Renal pelvis (tissue), 4 donors: Measurements from ENCODE around the gene DNASE1L3. TPM values are rescaled to one million over a fixed set of nuclear protein-coding genes. Genes with fewer than 3 reads are reported as not detected.
A peak's percentile ranks its signal among the peaks of the same experiment; 100 is the strongest.
"Not testable (repeated sequence)": the region's sequence is repeated elsewhere in the genome, so short reads cannot be mapped to it uniquely, and the experiment has no call there.

Experiments used
- DNase-seq: peaks from one replicate; pipeline ENCODE4 v3.0.0-alpha.2; 2013
- polyA plus RNA-seq, 3 donors: library from polyadenylated mRNA; unstranded; fragments of 120-200 nt; gene quantifications; one replicate each; pipeline ENCODE4 v1.2.1, GENCODE V29; 2013; ENCODE audit not compliant: insufficient read length in 3 of 3

Gene DNASE1L3
- polyA plus RNA-seq, 3 donors, result 2.7 to 10.4 (median 5.8) TPM

DNA sequence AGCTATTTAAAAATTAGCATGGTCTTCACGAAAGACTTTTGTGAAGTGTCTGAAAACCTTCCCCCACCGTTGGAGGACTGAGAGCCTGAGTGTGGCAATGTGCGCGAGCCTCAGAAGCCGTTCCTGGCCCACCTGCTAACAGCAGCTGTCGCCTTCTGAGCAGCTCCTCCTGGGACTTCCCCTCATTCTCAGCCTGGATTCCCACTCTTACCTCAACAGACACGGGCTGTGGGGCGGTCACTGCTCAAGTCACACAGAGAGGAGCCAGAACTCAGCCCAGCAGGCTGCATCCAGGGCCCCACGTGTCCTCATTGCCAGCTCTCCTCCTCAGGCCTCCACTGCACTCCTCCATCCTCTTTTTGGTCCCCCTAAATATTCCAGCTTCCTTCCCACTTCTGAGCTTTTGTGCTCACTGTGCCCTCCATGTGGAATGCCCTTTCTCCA is 7.8 kb downstream of the DNASE1L3 start:
- no peak for DNase-seq

DNA sequence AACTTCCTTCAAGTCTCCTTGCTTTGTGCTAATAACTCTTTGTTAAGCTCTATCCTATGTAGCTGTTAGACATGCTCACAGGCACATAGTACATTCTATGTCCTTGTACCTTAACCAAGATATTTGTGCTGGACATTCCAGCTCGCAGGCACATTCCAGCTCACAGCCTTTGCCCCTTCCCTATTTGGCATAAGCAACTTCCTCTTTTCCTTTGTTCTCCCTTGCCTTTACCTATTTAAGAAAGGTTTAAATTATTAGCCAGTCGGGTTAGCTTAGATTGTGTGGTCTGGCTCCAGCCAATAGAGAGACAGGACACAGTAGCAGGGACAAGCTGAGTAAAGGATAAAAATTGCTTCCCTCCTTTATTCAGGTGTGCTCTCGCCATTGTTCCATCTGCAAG is 9.3 kb downstream of the DNASE1L3 start:
- DNase-seq, result not testable (repeated sequence)

DNA sequence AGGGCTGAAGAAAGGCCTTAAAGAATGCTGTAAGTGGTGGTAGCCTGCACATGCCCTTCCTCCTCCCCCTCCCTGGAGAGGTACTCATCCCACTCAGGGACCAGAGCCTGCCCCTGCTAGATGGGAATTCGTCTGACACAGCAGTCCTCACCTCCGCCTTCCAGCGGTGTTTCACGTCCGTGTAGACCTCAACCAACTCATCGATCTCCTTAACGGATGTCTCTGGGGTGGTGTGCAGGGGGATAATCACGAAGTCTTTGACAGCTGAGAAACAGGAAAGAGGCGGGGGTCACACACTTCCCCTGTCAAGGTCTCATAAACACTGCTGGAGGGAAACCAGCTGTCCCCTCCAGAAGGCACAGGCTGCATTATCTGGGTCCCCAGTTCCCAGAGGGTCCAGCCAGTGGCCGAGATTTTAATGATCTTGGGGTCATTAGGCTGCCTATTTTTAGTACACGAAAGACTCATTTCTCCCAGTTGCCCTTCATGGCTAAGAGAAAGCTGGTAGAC is 9.9 kb downstream of the DNASE1L3 start:
- DNase-seq, result peak; percentile 50

DNA sequence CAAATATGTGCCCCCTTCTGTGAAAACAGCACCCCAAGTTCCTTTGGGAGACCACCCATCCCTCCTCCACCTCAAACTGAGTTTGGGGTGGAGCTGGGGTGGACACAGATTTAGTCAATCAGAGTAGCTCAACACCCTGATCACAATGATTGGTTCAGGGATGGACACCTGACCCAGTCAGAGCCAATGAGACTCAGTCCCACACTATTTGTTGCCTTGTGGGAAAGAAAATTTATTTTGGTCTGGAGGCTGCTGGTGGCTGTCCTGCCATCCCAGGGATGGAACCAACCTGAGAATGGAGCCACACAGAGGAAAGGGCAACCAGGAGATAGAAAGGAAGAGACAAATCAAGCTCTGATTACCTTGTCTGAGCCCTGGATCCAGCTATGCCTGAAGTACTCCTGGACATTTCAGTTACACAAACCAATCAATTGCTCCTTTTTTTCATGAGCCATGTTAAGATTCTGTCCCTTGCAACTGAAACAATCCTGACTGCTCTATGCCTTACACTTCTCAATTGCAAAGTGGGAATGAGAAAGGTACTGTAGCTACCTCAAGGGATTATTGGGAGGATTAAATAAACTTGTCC is 10.6 kb downstream of the DNASE1L3 start:
- no peak for DNase-seq

DNA sequence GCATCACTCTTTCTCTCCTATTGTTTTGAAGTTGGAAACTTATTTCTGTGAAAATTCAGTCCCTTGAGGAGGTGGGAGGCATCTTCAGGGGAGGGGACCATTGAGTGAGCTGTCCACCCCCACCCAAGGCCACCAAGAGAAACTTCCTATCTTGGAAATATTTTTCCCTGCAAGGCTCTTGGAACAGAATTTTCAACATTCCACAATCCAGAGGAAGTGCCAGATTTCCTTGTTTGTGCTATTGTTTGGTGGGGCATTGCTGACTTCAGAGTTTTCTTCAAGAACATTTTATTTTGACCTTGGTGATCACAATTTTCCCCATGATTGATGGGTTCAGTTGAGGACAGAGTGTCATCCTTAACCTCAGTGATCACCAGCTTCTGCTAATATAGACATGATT is 12.0 kb downstream of the DNASE1L3 start:
- no peak for DNase-seq

DNA sequence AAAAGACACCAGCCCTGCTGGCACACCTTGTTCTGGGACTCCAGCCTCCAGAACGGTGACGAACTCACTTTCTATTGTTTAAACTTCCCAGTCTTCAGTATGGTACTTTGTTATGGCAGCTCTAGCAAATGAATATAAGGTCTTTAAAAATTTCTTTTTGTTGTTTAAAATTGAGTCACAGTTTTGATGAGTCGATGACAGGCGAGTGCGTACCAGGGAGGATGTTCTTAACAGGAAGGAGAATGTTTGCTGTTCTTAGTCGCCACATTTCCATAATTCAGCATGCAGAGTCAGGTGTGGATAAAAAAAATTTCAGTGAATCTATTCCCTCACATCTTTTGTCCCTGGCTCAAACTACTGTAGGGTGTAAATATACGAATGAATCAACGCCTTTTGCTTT is 12.4 kb downstream of the DNASE1L3 start:
- no peak for DNase-seq

DNA sequence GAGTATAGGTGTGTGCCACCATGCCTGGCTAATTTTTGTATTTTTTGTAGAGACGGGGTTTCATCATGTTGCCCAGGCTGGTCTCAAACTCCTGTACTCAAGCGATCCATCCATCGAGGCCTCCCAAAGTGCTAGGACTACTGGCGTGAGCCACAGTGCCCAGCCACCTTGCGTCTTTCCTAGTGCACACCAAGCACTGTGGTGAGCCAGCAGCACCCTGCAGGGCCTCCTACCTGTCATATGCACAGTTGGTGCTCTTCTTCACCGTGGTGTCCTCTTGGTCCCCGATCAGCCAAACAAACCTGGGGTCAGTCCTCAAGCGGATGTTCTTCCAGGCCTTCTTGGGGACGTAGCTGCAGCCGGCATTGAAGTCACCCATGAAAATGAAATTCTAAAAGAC is 13.2 kb downstream of the DNASE1L3 start:
- DNase-seq, result no peak

DNA sequence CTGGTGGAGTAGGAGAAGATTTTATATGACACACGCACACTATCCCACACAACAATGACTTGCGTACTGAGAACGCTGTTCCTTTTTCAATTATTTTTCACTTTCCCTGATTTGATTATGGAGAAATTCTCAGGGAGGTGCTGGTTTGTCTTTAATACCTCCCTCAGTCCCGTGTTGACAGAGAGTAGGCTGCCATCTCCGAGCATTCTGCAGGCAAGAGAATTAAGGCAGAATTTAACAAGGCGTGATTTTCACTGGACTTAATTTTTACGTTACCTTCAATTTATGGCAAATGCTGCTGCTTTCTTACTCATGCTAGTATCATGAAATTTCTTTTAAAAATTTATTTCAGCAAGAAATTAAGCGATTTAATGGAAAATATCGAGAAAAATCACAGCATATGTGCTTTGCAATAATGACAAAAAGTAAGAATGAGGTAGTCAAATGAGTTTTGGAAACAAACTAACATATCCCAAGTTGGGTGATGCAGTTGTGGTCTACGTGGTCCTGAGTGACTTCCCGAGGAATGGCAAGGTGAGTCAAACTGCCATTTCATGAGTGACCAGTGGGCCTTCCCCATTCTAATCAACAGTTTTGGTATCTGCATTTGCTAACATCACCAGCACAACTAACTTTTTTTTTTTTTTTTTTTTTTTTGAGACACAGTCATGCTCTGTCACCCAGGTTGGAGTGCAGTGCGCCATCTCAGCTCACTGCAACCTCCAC is 16.9 kb downstream of the DNASE1L3 start:
- no peak for DNase-seq

DNA sequence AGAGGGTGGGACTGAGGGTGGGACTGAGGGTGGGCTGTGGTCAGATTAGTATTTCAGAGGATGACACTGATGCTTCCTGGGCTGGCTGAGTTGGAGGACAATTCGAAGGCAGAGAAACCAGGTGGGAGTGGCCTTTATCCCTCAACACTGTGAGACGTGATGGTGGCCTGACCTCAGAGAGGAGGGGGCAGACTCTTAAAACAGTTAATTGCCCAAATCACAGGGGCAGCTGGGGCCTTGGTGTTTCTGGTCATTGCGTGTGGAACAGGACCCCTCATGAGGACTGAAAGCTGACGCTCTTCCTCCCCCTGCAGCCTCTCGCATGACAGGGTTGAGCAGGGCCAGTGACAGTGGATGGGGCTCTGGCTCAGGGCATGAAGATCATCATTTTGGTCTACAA is 18.7 kb downstream of the DNASE1L3 start:
- peak; percentile 28 for DNase-seq

DNA sequence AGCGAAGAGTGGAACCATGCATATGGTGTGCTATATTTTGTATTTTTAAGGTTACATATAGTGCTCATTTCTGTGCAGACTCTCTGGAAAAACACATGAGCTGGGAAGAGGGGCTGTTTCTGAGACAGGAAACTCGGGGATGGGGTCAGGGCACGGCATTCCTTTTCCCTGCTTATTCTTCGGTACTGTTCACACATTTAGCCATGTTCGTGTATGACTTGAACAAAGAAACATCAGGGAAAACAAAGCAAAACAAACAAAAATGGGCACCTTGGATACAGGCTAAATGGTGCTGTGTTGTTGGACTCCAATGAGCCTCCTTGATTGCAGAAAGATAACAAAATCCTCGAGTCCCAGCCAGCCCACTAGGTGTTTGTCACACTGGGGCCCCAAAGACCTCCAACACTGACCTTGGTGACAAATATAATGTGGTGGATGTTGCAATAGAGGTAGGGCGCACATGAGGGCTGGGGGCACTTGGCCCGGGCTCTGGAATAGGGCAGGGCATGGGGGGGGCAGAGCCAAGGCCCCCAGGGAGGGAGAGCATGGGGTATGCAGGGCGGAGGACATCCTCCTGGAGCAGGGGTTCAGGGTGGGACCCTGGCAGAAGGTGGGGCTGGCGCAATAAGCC is 19.3 kb downstream of the DNASE1L3 start:
- DNase-seq, result no peak

DNA sequence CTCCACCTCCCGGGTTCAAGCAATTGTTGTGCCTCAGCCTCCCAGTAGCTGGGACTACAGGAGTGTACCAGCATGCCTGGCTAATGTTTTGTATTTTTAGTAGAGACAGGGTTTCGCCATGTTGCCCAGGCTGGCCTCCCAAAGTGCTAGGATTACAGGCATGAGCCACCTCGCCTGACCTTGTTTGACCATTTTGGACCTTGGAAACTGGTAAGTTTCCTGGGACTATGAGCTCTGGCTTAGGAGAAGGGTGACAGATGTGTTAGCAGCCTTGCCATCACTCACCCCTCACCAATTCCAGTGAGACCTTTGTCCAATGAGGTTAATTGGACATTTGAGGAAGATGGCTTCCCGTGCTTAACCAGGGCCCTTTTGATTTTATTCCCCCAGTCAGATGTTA is 19.9 kb downstream of the DNASE1L3 start:
- no peak for DNase-seq

DNA sequence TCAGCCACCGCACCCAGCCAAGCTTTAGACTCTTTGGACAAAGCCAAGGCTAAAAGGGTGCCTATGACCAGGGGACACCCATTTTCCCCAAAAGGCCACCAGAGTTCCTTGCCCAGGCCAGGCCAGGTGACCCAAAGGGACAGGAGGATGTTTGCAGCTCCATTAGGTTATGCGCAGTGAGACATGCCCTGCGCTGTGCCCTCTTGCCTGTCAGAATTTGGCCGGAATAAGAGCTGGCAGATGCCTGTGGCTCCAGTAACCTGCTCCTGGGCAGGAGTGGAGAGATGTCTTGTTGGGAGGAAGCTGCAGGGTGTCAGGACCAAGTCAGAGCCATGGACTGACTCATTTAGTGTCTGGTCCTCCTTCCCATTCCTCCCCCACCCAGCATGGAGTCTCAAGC is 20.5 kb downstream of the DNASE1L3 start:
- no peak for DNase-seq

DNA sequence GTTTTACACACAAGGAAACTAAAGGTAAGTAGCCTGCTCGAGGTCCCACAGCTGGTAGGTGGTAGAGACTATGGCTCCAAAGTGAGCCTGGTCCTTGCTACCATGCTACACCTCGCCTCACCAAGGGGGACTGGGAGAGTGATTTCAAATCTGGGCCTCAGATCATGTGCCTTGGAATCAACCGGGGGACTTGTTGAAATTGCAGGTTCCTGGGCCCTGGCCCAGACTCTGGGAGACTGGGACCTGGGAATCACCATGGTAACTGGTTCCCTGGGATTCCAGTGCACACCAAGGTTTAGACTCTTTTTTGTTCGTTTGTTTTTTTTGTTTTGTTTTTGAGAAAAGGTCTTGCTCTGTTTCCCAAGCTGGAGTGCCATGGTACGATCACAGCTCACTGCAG is 21.1 kb downstream of the DNASE1L3 start:
- DNase-seq, result no peak

DNA sequence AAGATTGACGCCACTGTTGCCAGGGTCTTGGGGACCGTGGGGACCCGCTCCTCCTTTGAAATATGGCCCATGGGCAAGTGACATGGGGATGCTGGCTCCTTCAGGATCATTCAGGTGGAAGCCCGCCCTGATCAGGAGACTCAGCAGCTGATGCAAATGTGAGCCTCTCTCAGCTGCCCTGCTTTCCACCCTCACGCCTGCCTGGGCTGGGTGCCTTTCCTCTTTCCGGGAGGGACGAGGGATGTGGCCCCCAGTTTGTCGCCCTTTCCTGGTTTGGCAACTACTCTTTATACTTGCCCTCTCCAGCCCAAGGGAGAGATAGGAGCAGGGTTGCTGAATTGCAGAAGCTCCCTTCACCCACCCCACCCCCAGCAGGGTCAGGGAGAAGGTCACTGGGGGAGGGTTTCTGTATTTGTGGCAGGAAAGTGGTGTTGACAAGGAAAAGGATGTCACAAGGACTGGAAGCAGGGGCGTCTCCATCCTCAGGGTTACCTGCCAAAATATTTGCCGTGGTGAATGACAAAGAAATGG is 21.8 kb downstream of the DNASE1L3 start:
- DNase-seq, result no peak

DNA sequence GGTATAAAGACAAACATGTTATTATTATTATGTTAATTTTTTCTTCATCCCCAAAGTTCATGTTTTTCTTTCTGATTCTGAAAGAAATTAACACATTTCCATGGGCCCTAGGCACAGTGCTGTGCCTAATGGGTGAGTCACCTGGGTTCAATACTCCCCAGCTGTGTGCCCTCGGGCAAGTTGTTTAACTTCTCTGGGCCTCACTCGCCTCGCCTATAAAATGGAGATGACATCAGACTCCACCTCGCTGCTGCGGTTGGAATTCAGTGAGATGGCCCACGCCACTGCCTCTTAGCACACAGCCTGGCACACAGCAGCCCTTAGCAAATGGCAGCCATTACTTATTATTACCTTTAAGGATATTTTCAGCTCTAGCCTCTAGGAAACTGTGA is 22.6 kb downstream of the DNASE1L3 start:
- no peak for DNase-seq

DNA sequence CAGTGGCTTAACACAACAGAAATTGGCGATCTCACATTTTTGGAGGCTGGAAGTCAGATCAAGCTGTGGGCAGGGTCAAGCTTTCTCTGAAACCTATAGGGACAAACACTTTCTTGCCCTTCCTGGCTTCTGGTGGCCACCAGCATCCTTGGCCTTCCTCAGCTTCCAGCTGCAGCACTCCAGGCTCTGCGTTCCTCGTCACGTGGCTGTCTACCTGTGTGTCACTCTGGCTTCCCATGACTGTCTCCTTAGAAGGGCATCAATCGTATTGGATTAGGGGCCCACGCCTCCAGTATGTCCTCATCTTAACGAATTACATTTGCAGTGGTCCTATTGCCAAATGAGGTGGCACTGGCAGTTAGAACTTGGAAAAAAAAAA is 25.8 kb downstream of the DNASE1L3 start:
- no peak for DNase-seq

DNA sequence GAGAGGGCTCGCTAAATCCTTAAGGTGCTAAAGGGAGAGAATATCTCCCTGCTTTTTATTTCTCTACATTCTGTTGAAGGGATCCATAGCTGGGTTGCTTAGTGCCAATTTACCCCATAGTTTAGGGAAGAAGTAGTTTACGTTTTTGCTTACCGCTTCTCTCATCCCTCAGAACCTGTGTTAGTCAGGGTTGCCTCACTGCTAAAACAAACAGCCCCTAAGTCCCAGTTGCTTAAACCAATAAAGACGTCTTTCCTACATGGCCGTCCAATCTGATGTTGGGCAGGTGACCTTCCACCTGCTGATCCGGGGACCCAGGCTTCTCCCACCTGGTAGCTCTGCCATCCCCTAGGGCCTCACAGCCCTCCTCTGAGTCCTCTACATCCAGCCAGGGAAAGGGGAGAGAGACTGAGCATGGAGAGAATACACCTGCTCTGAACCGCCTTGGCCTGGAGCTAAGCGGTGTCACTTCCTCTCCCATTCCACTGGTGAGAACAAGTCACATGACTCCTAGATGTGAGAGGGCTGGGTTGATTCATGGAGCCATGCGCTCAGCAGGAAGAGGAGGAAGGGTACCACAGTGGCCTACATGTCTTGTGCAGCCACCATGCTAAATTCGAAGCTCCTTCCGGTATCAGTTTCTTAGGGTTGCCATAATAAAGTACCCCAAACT is 26.3 kb downstream of the DNASE1L3 start:
- no peak for DNase-seq

DNA sequence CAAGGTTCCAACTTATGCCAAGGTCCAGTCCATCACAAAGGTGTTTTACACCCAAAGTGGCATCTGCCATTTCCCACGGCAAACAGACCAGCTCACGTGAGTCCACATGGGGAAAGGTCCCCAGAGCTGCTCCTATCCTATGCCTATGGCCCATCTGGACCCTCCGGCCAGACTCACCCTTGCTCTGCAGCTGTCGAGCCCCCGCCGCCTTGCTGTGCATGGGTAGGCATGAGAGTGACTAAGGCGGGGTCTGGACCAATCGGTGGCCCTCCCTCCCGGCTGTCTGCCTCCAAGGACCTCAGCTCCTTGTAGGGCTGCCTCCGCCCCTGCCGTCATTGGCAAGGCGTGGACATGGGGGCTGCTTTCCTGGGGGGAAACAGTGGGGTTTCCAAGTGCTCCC is 26.9 kb downstream of the DNASE1L3 start:
- DNase-seq, result no peak

DNA sequence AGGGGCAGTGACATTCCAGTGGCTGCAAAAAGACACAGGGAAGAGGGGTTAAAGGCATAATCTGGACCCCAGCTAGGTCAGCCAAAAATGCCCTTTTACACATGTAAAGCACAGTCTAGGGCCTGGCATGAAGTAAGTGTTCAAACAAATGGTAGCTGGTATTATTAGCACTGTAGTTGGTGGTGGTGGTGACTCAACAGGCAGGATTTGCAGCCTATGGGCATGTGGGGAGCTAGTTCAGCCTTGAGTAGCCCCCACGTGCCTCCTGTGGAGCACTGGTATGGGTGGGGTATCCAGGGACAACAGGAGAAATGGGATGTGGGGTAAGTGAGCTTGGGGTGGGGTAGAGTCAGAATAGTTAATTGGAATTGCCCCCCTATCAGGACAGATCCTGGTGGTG is 27.6 kb downstream of the DNASE1L3 start:
- no peak for DNase-seq

DNA sequence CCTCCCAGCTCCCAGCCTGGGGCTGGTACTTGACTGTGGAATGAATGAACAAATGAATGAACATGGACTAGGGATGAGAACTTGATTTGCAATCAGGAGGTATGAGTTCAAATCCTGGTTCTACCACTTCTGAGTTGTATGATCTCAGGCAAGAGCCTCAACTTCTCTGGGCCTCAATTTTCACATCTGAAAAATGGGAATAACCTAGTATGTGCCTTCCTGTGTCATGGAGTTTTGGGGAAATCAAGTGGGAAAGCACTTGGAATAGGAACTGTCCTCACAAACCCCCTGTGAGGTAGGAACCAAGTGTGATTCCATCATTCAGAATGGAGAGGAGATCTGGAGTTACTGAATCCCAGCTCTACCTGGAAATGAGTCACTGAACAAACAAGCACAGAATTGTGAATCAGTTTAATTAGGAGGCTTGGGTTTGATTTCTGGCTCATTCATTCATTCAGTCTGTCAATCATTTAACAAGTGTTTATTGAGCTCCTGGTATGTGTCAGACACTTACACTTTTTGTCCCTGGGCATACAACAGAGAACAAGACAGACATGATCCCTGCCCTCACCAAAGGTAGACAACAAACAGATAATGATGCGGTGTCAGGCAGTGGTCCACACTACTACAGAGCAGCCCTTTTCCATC is 29.7 kb downstream of the DNASE1L3 start:
- no peak for DNase-seq

DNA sequence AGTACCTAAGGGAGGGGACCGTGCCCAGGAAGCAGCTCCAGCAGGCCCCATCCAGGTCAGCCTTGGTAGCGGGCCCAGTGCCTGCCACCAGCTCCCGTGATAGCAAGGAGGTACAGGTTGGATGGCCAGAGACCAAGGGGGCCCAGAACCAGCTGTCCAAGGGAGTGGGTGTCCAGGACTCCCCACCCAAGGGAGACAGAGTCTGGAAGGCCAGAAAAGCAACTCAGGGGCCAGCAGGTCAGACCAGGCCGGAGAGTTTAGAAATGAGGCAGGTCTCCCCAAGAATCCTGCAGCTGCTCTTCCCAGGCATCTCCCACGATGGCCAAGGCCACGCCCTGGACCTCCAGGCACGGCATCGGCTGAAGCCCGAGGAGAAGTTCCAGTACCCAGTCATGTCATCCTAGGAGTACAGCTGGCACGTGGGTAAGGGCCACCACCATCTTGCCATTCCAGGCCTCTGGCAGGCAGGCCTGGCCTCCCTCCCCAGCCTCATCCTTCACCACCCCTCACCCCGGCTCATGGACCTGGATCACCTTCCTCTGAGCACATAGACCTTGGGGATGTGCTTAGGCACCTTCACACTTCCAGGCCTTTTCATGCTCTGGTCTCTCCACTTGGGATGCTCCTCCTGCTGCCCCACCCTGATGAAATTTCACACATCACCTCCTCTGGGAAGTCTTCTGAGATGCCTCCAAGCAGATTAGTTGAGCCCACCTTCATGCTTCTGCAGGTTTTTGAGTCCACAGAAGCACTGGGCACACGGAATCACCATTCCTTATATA is 30.5 kb downstream of the DNASE1L3 start:
- no peak for DNase-seq
